Neural progenitor cell (in vitro differentiated cells): ENCODE results near the gene NDUFC1. TPM values are rescaled to one million over a fixed set of nuclear protein-coding genes. Genes with fewer than 3 reads are reported as not detected.

Experiments
- DNase-seq: peaks from one replicate; pipeline ENCODE4 v3.0.0-alpha.2; 2016; ENCODE audit warnings: low spot score
- H2AFZ ChIP-seq: fragments of 200-600 bp; sonication (generic); replicated peaks from 2 replicates; pipeline ENCODE4 v1.6.1; 2016; ENCODE audit warnings: antibody characterized with exemption
- H3F3A ChIP-seq: fragments of 200-600 bp; sonication (generic); 2 replicates; pipeline ENCODE4 v1.6.1; 2016; ENCODE audit warnings: antibody characterized with exemption, low read depth
- H3K27ac ChIP-seq: fragments of 200-600 bp; sonication (generic); 2 replicates; pipeline ENCODE4 v1.5.1; 2016; ENCODE audit warnings: mild to moderate bottlenecking
- H3K27me3 ChIP-seq: fragments of 200-600 bp; sonication (generic); 2 replicates; pipeline ENCODE4 v1.6.1; 2016; ENCODE audit warnings: mild to moderate bottlenecking, moderate library complexity
- H3K36me3 ChIP-seq: fragments of 200-600 bp; sonication (generic); 2 replicates; pipeline ENCODE4 v1.5.1; 2016
- H3K4me1 ChIP-seq: fragments of 200-600 bp; sonication (generic); 2 replicates; pipeline ENCODE4 v1.6.1; 2016; ENCODE audit warnings: mixed run types
- H3K4me2 ChIP-seq: fragments of 200-600 bp; sonication (generic); 2 replicates; pipeline ENCODE4 v1.6.1; 2016
- H3K4me3 ChIP-seq: fragments of 200-600 bp; sonication (generic); 2 replicates; pipeline ENCODE4 v1.5.1; 2016
- H3K79me2 ChIP-seq: fragments of 200-600 bp; sonication (generic); 2 replicates; pipeline ENCODE4 v1.6.1; 2016; ENCODE audit warnings: low read depth
- H3K9ac ChIP-seq: fragments of 200-600 bp; sonication (generic); 2 replicates; pipeline ENCODE4 v1.6.1; 2016
- H3K9me3 ChIP-seq: fragments of 200-600 bp; sonication (generic); 2 replicates; pipeline ENCODE4 v1.5.1; 2016; ENCODE audit warnings: low read depth
- H4K20me1 ChIP-seq: fragments of 200-600 bp; sonication (generic); 2 replicates; pipeline ENCODE4 v1.6.1; 2016; ENCODE audit warnings: low read depth
- H3K27ac Mint-ChIP-seq: 3 replicates; pipeline ENCODE4 v1.8.0; 2021; ENCODE audit warnings: mixed read lengths
- H3K27me3 Mint-ChIP-seq: 2 replicates; pipeline ENCODE4 v1.8.0; 2022; ENCODE audit warnings: low read depth, mild to moderate bottlenecking, inconsistent platforms, moderate library complexity, mixed read lengths; ENCODE audit not compliant: insufficient read depth
- H3K36me3 Mint-ChIP-seq: 3 replicates; pipeline ENCODE4 v1.8.0; 2021; ENCODE audit warnings: mixed read lengths
- H3K4me1 Mint-ChIP-seq: 3 replicates; pipeline ENCODE4 v1.8.0; 2021; ENCODE audit warnings: mixed read lengths
- H3K4me3 Mint-ChIP-seq: 3 replicates; pipeline ENCODE4 v1.8.0; 2021; ENCODE audit warnings: mild to moderate bottlenecking, moderate library complexity, mixed read lengths
- H3K9me3 Mint-ChIP-seq: 3 replicates; pipeline ENCODE4 v1.8.0; 2020; ENCODE audit warnings: mixed read lengths
- CTCF ChIP-seq: fragments of 200-600 bp; sonication (generic); IDR thresholded peaks from 2 replicates; pipeline ENCODE4 v1.5.1; 2017; ENCODE audit warnings: antibody characterized with exemption, mild to moderate bottlenecking
- EZH2 ChIP-seq: fragments of 200-600 bp; sonication (generic); IDR thresholded peaks from 2 replicates; pipeline ENCODE4 v1.6.1; 2017; ENCODE audit warnings: antibody characterized with exemption, mild to moderate bottlenecking, moderate library complexity
- EZH2phosphoT487 ChIP-seq: fragments of 200-600 bp; sonication (generic); IDR thresholded peaks from 2 replicates; pipeline ENCODE4 v1.6.1; 2017; ENCODE audit warnings: antibody characterized with exemption
- total RNA-seq: library from RNA; depleted of rRNA; stranded (reverse); fragments of >200 nt; gene quantifications from 2 replicates; pipeline ENCODE4 v1.2.3, GENCODE V29; 2015; ENCODE audit warnings: low replicate concordance

NDUFC1 gene
- total RNA-seq, 1 donor from 2014 or later, result 27.0 TPM

DNA sequence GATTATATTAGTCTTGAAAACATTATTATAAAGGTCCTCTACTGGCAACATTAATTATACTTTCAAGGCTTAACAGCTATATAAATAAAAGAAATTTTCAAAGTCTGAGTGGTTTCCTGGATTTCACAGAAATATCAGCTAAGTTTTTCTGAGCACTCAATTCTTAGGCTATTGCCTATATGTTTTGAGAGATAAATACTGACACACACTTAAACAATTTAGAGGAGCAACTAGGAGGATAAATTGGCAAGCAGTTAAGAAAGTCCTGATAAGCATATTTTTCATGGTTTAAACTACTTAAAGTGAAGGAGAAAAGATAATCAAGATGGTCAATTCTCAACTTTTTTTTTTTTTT is 19.6 kb downstream of the NDUFC1 start:
- Mint-ChIP-seq H3K4me3 (no peak overlapping the region), H3K27me3 (peaks cover 35% of the 10 kb centered on the region), H3K9me3 (peaks cover 4% of the 10 kb centered on the region), H3K27ac (no peak overlapping the region), H3K36me3 (peaks cover 4% of the 10 kb centered on the region), H3K4me1 (peaks cover 11% of the 10 kb centered on the region)
- Histone ChIP-seq H3K9ac (no peak overlapping the region), H3K36me3 (no peaks in the 10 kb centered on the region), H3K79me2 (no peaks in the 10 kb centered on the region), H3K27me3 (peaks cover 37% of the 10 kb centered on the region), H3K9me3 (no peaks in the 10 kb centered on the region), H3K4me3 (no peak overlapping the region), H2AFZ (no peak overlapping the region), H4K20me1 (no peaks in the 10 kb centered on the region), H3K4me1 (no peaks in the 10 kb centered on the region), H3K4me2 (no peak overlapping the region), H3K27ac (no peak overlapping the region), H3F3A (peaks cover 18% of the 10 kb centered on the region)
- TF ChIP-seq EZH2 (no peak), EZH2phosphoT487 (no peak), CTCF (no peak)
- no peak for DNase-seq

- Histone ChIP-seq H3K27ac (no peak overlapping the region), H3F3A (peaks cover 18% of the 10 kb centered on the region), H3K79me2 (no peaks in the 10 kb centered on the region), H3K4me2 (no peak overlapping the region), H2AFZ (no peak overlapping the region), H4K20me1 (no peaks in the 10 kb centered on the region), H3K9ac (no peak overlapping the region), H3K4me1 (no peaks in the 10 kb centered on the region), H3K27me3 (peaks cover 42% of the 10 kb centered on the region), H3K36me3 (no peaks in the 10 kb centered on the region), H3K4me3 (no peak overlapping the region), H3K9me3 (no peaks in the 10 kb centered on the region)
- Mint-ChIP-seq H3K4me3 (no peak overlapping the region), H3K4me1 (peaks cover 11% of the 10 kb centered on the region), H3K36me3 (peaks cover 4% of the 10 kb centered on the region), H3K27ac (no peak overlapping the region), H3K27me3 (peaks cover 35% of the 10 kb centered on the region), H3K9me3 (peaks cover 4% of the 10 kb centered on the region)
- TF ChIP-seq EZH2phosphoT487 (no peak), CTCF (no peak), EZH2 (no peak)
- DNase-seq, result no peak
These were observed 20.1 kb downstream of the NDUFC1 start for GRCh38 chr4:139282065-139282720.

- H3K9ac ChIP-seq, result no peak within 1 kb of the TSS
- Mint-ChIP-seq H3K4me3 (peak within 1 kb of the TSS; percentile 81), H3K36me3 (peaks cover 4% of the 10 kb centered on the region), H3K27ac (no peak within 1 kb of the TSS), H3K27me3 (peaks cover 35% of the 10 kb centered on the region), H3K9me3 (peaks cover 4% of the 10 kb centered on the region), H3K4me1 (peaks cover 11% of the 10 kb centered on the region)
- H3K27me3 ChIP-seq, result peaks cover 52% of the 10 kb centered on the region
- DNase-seq, result peak; percentile 85
- H3K4me3 ChIP-seq, result peak within 1 kb of the TSS; percentile 65
- no peak within 1 kb of the TSS for H3K27ac ChIP-seq
- peaks cover 18% of the 10 kb centered on the region for H3F3A ChIP-seq
- peak within 1 kb of the TSS; percentile 90 for H2AFZ ChIP-seq
- peak within 1 kb of the TSS; percentile 92 for H3K4me2 ChIP-seq
- peak; percentile 11 for TF ChIP-seq EZH2phosphoT487
- no peak for TF ChIP-seq CTCF
- TF ChIP-seq EZH2, result peak; percentile 56
- no peaks in the 10 kb centered on the region for H3K4me1 ChIP-seq
- no peaks in the 10 kb centered on the region for H3K36me3 ChIP-seq
- H4K20me1 ChIP-seq, result no peaks in the 10 kb centered on the region
- H3K79me2 ChIP-seq, result no peaks in the 10 kb centered on the region
- H3K9me3 ChIP-seq, result no peaks in the 10 kb centered on the region
These were observed 22.3 kb downstream of the NDUFC1 start, which contains the start of gene MGARP for GRCh38 chr4:139279760-139280620. Gene MGARP, minus strand, starts transcription at chr4:139280225. Its CDS starts 67 bp downstream, at chr4:139280158.
